ENCODE measurements around the gene PCIF1.
A peak's percentile ranks its signal among the peaks of the same experiment; 100 is the strongest.

Gene PCIF1

GRCh38 chr20:45902199-45902701, 32.2 kb upstream of the PCIF1 start:
- H3K27ac ChIP-seq = no peak overlapping the region
- DNase-seq (ENCODE audit: low read depth, low spot score) = no peak

- no peak for DNase-seq (ENCODE audit: low read depth, low spot score)
- H3K27ac ChIP-seq = peak overlapping the region; percentile 49
These were observed 29.6 kb upstream of the PCIF1 start for GRCh38 chr20:45904583-45905504.

- H3K27ac ChIP-seq = peak overlapping the region; percentile 49
- peak; percentile 36 for DNase-seq (ENCODE audit: low read depth, low spot score)
These were observed 28.9 kb upstream of the PCIF1 start for GRCh38 chr20:45905505-45906079.

GRCh38 chr20:45907219-45907948, 27.1 kb upstream of the PCIF1 start:
- no peak overlapping the region for H3K27ac ChIP-seq
- no peak for DNase-seq (ENCODE audit: low read depth, low spot score)

GRCh38 chr20:45908084-45908483, 26.4 kb upstream of the PCIF1 start:
- no peak overlapping the region for H3K27ac ChIP-seq
- DNase-seq (ENCODE audit: low read depth, low spot score) = no peak

GRCh38 chr20:45909336-45909808, 25.1 kb upstream of the PCIF1 start:
- no peak for DNase-seq (ENCODE audit: low read depth, low spot score)
- H3K27ac ChIP-seq = no peak overlapping the region

GRCh38 chr20:45909817-45910669, 24.4 kb upstream of the PCIF1 start:
- DNase-seq (ENCODE audit: low read depth, low spot score) = no peak
- peak overlapping the region; percentile 50 for H3K27ac ChIP-seq

- peak; percentile 98 for DNase-seq (ENCODE audit: low read depth, low spot score)
These were observed 23.6 kb upstream of the PCIF1 start for GRCh38 chr20:45910670-45911485.

GRCh38 chr20:45911486-45912343, 22.8 kb upstream of the PCIF1 start, which contains the start of gene PLTP:
PLTP (minus strand) TSS chr20:45912155; CDS start chr20:45911452, 703 bp downstream.
- DNase-seq (ENCODE audit: low read depth, low spot score) = no peak
- peak within 1 kb of the TSS; percentile 50 for H3K27ac ChIP-seq

More at GRCh38 chr20:45910670-45911485, 23.6 kb upstream of the PCIF1 start:
- peak overlapping the region; percentile 50 for H3K27ac ChIP-seq

- H3K27ac ChIP-seq = peak overlapping the region; percentile 50
- no peak for DNase-seq (ENCODE audit: low read depth, low spot score)
These were observed 22.2 kb upstream of the PCIF1 start for GRCh38 chr20:45912344-45912682.

GRCh38 chr20:45913116-45913515, 21.4 kb upstream of the PCIF1 start:
- H3K27ac ChIP-seq = peak overlapping the region; percentile 50
- no peak for DNase-seq (ENCODE audit: low read depth, low spot score)

- no peak for DNase-seq (ENCODE audit: low read depth, low spot score)
- H3K27ac ChIP-seq = no peak overlapping the region
These were observed 16.7 kb upstream of the PCIF1 start for GRCh38 chr20:45917790-45918141.

GRCh38 chr20:45918182-45918737, 16.2 kb upstream of the PCIF1 start:
- DNase-seq (ENCODE audit: low read depth, low spot score) = no peak
- no peak overlapping the region for H3K27ac ChIP-seq

GRCh38 chr20:45918779-45919537, 15.5 kb upstream of the PCIF1 start:
- DNase-seq (ENCODE audit: low read depth, low spot score) = no peak
- H3K27ac ChIP-seq = no peak overlapping the region

GRCh38 chr20:45919542-45920399, 14.7 kb upstream of the PCIF1 start:
- no peak overlapping the region for H3K27ac ChIP-seq
- DNase-seq (ENCODE audit: low read depth, low spot score) = no peak

Data from epithelial cell of prostate (primary cell).